HepG2 (cell line): ENCODE results near the gene SCGB2A2. TPM values are rescaled to one million over a fixed set of nuclear protein-coding genes. Genes with fewer than 3 reads are reported as not detected.

ENCODE experiments used
- ATAC-seq: fragments of 200-7000 bp; cut with Tn5 transposase; 3 replicates; pipeline ENCODE4 v1.9.1; 2020; ENCODE audit warnings: mild to moderate bottlenecking, moderate library complexity
- BruUV-seq: library from RNA; stranded (reverse); fragments of 400-500 nt; replicated peaks from 2 replicates; lab custom pipeline; 2021; lab: Mats Ljungman, UMichigan
- CTCF ChIA-PET: fragments of 300-600 bp; formaldehyde crosslinking; extraction: SDS; loops from one replicate; lab custom pipeline; 2021; ENCODE audit warnings: low total read pairs, inconsistent platforms, low intra/inter-chr PET ratio; lab: Yijun Ruan, JAX
- POLR2A ChIA-PET: fragments of 350-600 bp; sonication (Branson Sonifier 250); formaldehyde crosslinking; loops from one replicate; lab custom pipeline; 2020; ENCODE audit warnings: antibody characterized with exemption, inconsistent platforms; lab: Yijun Ruan, JAX
- DNase-seq: peaks from one replicate; pipeline ENCODE4 v3.0.0-alpha.2; 2015; ENCODE audit warnings: low spot score
- FAIRE-seq: peaks from 3 replicates; lab custom pipeline; 2011; peaks lifted over from hg19 to GRCh38; lab: Jason Lieb, UNC
- H2AFZ ChIP-seq: one replicate; pipeline ENCODE4 v1.6.1; 2011; ENCODE audit warnings: low read length, inconsistent platforms
- H3K27ac ChIP-seq: fragments of 300-600 bp; 3 replicates; pipeline ENCODE4 v1.8.0; 2011; ENCODE audit warnings: mixed run types, mild to moderate bottlenecking, mixed read lengths, low read length, inconsistent platforms; ENCODE audit not compliant: insufficient read depth; ENCODE audit errors: extremely low read length
- H3K27me3 ChIP-seq, 2 experiments: fragments of 200-600 bp in 1 of 2; 2 replicates in 1 of 2; 3 replicates in 1 of 2; pipeline versions ENCODE4 v1.6.0 to v1.8.0; 2011; ENCODE audit warnings: low read length in 2 of 2, mild to moderate bottlenecking in 2 of 2, moderate library complexity in 2 of 2, inconsistent platforms in 1 of 2; ENCODE audit not compliant: insufficient read depth in 2 of 2, control insufficient read depth in 1 of 2
- H3K36me3 ChIP-seq, 2 experiments: fragments of 200-600 bp in 1 of 2; replicated peaks in 1 of 2; 2 replicates in 1 of 2; 3 replicates in 1 of 2; pipeline versions ENCODE4 v1.5.1 to v1.8.0; 2011; ENCODE audit warnings: low read length in 2 of 2, inconsistent platforms in 1 of 2; ENCODE audit not compliant: insufficient read depth in 2 of 2, control insufficient read depth in 1 of 2
- H3K4me1 ChIP-seq: 2 replicates; pipeline ENCODE4 v1.5.1; 2012; ENCODE audit warnings: low read length, inconsistent platforms; ENCODE audit not compliant: insufficient read depth
- H3K4me2 ChIP-seq: 2 replicates; pipeline ENCODE4 v1.6.0; 2011; ENCODE audit warnings: low read depth, low read length, inconsistent platforms
- H3K4me3 ChIP-seq, 3 experiments: fragments of 200-600 bp in 1 of 3; sonication (generic), shearing (Covaris generic) in 1 of 3; replicated peaks in 1 of 3; 2 replicates each; pipeline ENCODE4 v1.5.1; 2011 to 2016; ENCODE audit warnings: low read length in 3 of 3, inconsistent platforms in 2 of 3, low read depth in 2 of 3, mild to moderate bottlenecking in 2 of 3, control low read depth in 1 of 3, mixed read lengths in 1 of 3; ENCODE audit not compliant: insufficient read depth in 1 of 3
- H3K79me2 ChIP-seq: one replicate; pipeline ENCODE4 v1.6.1; 2011; ENCODE audit warnings: low read length, inconsistent platforms; ENCODE audit not compliant: insufficient read depth
- H3K9ac ChIP-seq: 2 replicates; pipeline ENCODE4 v1.6.0; 2011; ENCODE audit warnings: mild to moderate bottlenecking, low read depth, low read length, inconsistent platforms; ENCODE audit not compliant: insufficient read depth
- H3K9me3 ChIP-seq: 2 replicates; pipeline ENCODE4 v1.5.1; 2012; ENCODE audit warnings: mild to moderate bottlenecking, low read length
- H4K20me1 ChIP-seq: 2 replicates; pipeline ENCODE4 v1.6.0; 2011; ENCODE audit warnings: inconsistent platforms, mild to moderate bottlenecking, low read length, moderate library complexity; ENCODE audit not compliant: insufficient read depth
- BRD4 ChIP-seq: sonication (generic); formaldehyde crosslinking; IDR thresholded peaks from 2 replicates; pipeline ENCODE4 v1.4.0; 2020; ENCODE audit warnings: missing genetic modification reagents
- MYC ChIP-seq: sonication (generic); formaldehyde crosslinking; IDR thresholded peaks from 2 replicates; pipeline ENCODE4 v1.9.0; 2021; ENCODE audit warnings: missing genetic modification reagents, borderline replicate concordance
- RBAK ChIP-seq: sonication (generic); formaldehyde crosslinking; IDR thresholded peaks from 2 replicates; pipeline ENCODE4 v1.5.1; 2020; ENCODE audit warnings: mild to moderate bottlenecking, missing genetic modification reagents
- RXRA ChIP-seq: sonication (generic); formaldehyde crosslinking; IDR thresholded peaks from 2 replicates; pipeline ENCODE4 v1.5.1; 2020; ENCODE audit warnings: missing genetic modification reagents
- SIX1 ChIP-seq: sonication (generic); formaldehyde crosslinking; IDR thresholded peaks from 2 replicates; pipeline ENCODE4 v1.4.0; 2020; ENCODE audit warnings: missing genetic modification reagents, borderline replicate concordance
- SIX4 ChIP-seq: sonication (generic); formaldehyde crosslinking; IDR thresholded peaks from 2 replicates; pipeline ENCODE4 v1.4.0; 2020; ENCODE audit warnings: missing genetic modification reagents
- TEAD3 ChIP-seq: optimal IDR thresholded peaks from 2 replicates; pipeline ENCODE3; 2016; ENCODE audit warnings: borderline replicate concordance
- ZNF12 ChIP-seq: sonication (generic); formaldehyde crosslinking; IDR thresholded peaks from 2 replicates; pipeline ENCODE4 v1.5.0; 2020; ENCODE audit warnings: missing genetic modification reagents
- ZNF24 ChIP-seq: fragments of 450-650 bp; IDR thresholded peaks from 2 replicates; pipeline ENCODE4 v1.6.1; 2017; ENCODE audit warnings: antibody characterized with exemption, mild to moderate bottlenecking
- ZNF556 ChIP-seq: sonication (generic); formaldehyde crosslinking; IDR thresholded peaks from 2 replicates; pipeline ENCODE4 v1.4.0; 2020; ENCODE audit warnings: mild to moderate bottlenecking, missing genetic modification reagents, borderline replicate concordance
- ZNF660 ChIP-seq: sonication (generic); formaldehyde crosslinking; IDR thresholded peaks from 2 replicates; pipeline ENCODE4 v1.5.1; 2020; ENCODE audit warnings: mild to moderate bottlenecking, low read depth, missing genetic modification reagents, borderline replicate concordance
- ZNF7 ChIP-seq: IDR thresholded peaks from 2 replicates; pipeline ENCODE4 v1.6.1; 2016; ENCODE audit warnings: missing biosample characterization, missing genetic modification reagents
- WGBS: methylation state at CpG from one replicate; pipeline ENCODE4 v1.1.6; 2017; ENCODE audit warnings: low lambda C conversion rate; 5-methylcytosine and 5-hydroxymethylcytosine counted together
- in situ Hi-C: cut with HindIII; loops from 2 replicates; pipeline ENCODE4 v1.10.0; 2017; ENCODE audit warnings: low pct_unique_long_range_greater_than_20kb; ENCODE audit not compliant: extremely low pct_ligation_motif_present
- intact Hi-C: fragments of 100-400 bp; cut with micrococcal nuclease; formaldehyde crosslinking; loops from one replicate; pipeline ENCODE4 v1.10.0; 2022; ENCODE audit not compliant: unreplicated experiment
- polyA plus RNA-seq, 8 experiments: library from polyadenylated mRNA; depleted of rRNA in 3 of 8; stranded (reverse) in 7 of 8; unstranded in 1 of 8; fragments of >200 nt; fragmentation: Illumina TruSeq in 4 of 8; extraction: Trizol in 4 of 8; gene quantifications; 2 replicates each; pipeline versions ENCODE4 v1.2.1 to v1.2.3, GENCODE V29; 2011 to 2016; ENCODE audit warnings: low read depth in 4 of 8, missing spikeins in 1 of 8, mixed read lengths in 1 of 8; ENCODE audit not compliant: insufficient read depth in 1 of 8
- total RNA-seq, 5 experiments: library from RNA; depleted of rRNA; stranded (reverse); fragments of >200 nt; fragmentation: Illumina TruSeq; extraction: Trizol; gene quantifications; 2 replicates each; pipeline ENCODE4 v1.2.3, GENCODE V29; 2016; ENCODE audit warnings: low read depth in 1 of 5
- TF ChIP-seq, protein P1 (sequence below): sonication (generic); formaldehyde crosslinking; IDR thresholded peaks from 2 replicates; pipeline ENCODE4 v1.5.0; 2020; ENCODE audit warnings: missing genetic modification reagents
- TF ChIP-seq, protein P2 (sequence below): sonication (generic); formaldehyde crosslinking; IDR thresholded peaks from 2 replicates; pipeline ENCODE4 v1.5.0; 2020; ENCODE audit warnings: missing genetic modification reagents
- TF ChIP-seq, protein P3 (sequence below): sonication (generic); formaldehyde crosslinking; IDR thresholded peaks from 2 replicates; pipeline ENCODE4 v1.5.0; 2020; ENCODE audit warnings: mild to moderate bottlenecking, missing genetic modification reagents
- TF ChIP-seq, protein P4 (sequence below): sonication (generic); IDR thresholded peaks from 2 replicates; pipeline ENCODE4 v1.6.1; 2016; ENCODE audit warnings: low read depth, borderline replicate concordance
- TF ChIP-seq, protein P5 (sequence below): sonication (generic); formaldehyde crosslinking; IDR thresholded peaks from 2 replicates; pipeline ENCODE4 v1.4.0; 2020; ENCODE audit warnings: mild to moderate bottlenecking, missing genetic modification reagents

The SCGB2A2 gene
- total and polyA plus RNA-seq, 2 of the 13 experiments (the other 11 are each of a cell fraction or from before 2014, with no cell fraction given): 0.12 TPM; not detected in 1

DNA sequence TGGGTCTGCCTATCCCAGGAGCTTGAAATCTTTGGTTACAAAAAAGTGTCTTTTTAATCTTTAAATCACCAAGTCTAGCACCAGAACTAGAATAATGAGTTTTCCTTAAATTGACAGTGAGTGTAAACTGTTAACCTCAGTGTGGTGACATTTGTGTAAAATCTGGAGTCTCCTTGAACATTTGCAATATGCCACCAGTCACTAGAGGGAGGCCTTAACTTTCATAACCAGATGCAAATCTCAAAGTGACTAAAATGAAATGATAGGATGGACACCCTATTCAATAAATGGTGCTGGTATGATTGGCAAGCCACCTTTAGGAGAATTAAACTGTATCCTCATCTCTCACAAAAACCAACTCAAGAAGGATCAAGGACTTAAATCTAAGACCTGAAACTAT lies 36.2 kb upstream of the SCGB2A2 start (continued):
- TF ChIP-seq, protein P1, sequence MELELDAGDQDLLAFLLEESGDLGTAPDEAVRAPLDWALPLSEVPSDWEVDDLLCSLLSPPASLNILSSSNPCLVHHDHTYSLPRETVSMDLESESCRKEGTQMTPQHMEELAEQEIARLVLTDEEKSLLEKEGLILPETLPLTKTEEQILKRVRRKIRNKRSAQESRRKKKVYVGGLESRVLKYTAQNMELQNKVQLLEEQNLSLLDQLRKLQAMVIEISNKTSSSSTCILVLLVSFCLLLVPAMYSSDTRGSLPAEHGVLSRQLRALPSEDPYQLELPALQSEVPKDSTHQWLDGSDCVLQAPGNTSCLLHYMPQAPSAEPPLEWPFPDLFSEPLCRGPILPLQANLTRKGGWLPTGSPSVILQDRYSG (CRISPR knock-in tag): no peak
- TF ChIP-seq, protein P2, sequence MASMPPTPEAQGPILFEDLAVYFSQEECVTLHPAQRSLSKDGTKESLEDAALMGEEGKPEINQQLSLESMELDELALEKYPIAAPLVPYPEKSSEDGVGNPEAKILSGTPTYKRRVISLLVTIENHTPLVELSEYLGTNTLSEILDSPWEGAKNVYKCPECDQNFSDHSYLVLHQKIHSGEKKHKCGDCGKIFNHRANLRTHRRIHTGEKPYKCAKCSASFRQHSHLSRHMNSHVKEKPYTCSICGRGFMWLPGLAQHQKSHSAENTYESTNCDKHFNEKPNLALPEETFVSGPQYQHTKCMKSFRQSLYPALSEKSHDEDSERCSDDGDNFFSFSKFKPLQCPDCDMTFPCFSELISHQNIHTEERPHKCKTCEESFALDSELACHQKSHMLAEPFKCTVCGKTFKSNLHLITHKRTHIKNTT (CRISPR knock-in tag): no peak
- no peak for TF ChIP-seq ZNF12 (CRISPR knock-in tag)

DNA sequence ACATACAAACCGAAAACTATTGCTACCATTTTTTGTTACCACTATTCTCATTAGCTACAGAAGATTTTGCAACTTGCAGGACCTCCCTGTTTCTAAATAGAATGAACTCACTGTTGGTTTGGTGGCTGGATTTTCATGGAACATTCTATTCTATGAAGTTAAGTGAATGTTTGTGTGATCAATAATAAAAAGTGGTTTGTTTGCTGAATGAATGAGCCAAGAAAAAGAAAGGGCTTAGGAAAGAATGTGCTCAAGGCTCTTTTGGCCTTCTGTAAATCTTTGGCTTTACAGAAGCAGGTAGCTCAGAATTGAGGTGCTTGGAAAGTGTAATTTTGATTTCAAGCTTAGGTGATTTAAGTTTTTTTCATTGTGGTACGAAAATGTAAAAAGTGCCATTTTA lies 33.8 kb upstream of the SCGB2A2 start:
- CTCF ChIA-PET: no interaction called here
- H3K4me1 ChIP-seq: no peaks in the 10 kb centered on the region
- H4K20me1 ChIP-seq: no peaks in the 10 kb centered on the region
- FAIRE-seq (no peak), ATAC-seq (no peak), DNase-seq (no peak)
- H3K27ac ChIP-seq: no peak overlapping the region
- H3K79me2 ChIP-seq: no peaks in the 10 kb centered on the region
- no peaks in the 10 kb centered on the region for H3K36me3 ChIP-seq
- WGBS: 2% methylated on average over 2 of the region's 2 CpGs
- no peak overlapping the region for H3K9ac ChIP-seq
- H2AFZ ChIP-seq: no peak overlapping the region
- no peak overlapping the region for H3K4me2 ChIP-seq
- in situ Hi-C loops (no loop called here), intact Hi-C loops (no loop called here)
- POLR2A ChIA-PET: no interaction called here
- no TSS peak for BruUV-seq
- no peaks in the 10 kb centered on the region for H3K9me3 ChIP-seq
- H3K27me3 ChIP-seq: peaks cover 0 to 24% of the 10 kb centered on the region in 2 experiments; a peak in 2 of 5 replicates
- no peak overlapping the region for H3K4me3 ChIP-seq
- TF ChIP-seq ZNF556 (no peak), SIX4 (CRISPR knock-in tag) (no peak), ZNF7 (CRISPR knock-in tag) (no peak), SIX1 (no peak), RXRA (no peak), BRD4 (CRISPR knock-in tag) (no peak), ZNF24 (no peak), MYC (CRISPR knock-in tag) (no peak), ZNF660 (CRISPR knock-in tag) (no peak), RBAK (no peak), TEAD3 (CRISPR knock-in tag) (no peak)
- TF ChIP-seq, protein P3, sequence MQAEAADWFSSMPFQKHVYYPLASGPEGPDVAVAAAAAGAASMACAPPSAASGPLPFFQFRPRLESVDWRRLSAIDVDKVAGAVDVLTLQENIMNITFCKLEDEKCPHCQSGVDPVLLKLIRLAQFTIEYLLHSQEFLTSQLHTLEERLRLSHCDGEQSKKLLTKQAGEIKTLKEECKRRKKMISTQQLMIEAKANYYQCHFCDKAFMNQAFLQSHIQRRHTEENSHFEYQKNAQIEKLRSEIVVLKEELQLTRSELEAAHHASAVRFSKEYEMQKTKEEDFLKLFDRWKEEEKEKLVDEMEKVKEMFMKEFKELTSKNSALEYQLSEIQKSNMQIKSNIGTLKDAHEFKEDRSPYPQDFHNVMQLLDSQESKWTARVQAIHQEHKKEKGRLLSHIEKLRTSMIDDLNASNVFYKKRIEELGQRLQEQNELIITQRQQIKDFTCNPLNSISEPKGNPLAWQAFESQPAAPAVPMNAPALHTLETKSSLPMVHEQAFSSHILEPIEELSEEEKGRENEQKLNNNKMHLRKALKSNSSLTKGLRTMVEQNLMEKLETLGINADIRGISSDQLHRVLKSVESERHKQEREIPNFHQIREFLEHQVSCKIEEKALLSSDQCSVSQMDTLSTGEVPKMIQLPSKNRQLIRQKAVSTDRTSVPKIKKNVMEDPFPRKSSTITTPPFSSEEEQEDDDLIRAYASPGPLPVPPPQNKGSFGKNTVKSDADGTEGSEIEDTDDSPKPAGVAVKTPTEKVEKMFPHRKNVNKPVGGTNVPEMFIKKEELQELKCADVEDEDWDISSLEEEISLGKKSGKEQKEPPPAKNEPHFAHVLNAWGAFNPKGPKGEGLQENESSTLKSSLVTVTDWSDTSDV (CRISPR knock-in tag): no peak
- TF ChIP-seq, protein P4, sequence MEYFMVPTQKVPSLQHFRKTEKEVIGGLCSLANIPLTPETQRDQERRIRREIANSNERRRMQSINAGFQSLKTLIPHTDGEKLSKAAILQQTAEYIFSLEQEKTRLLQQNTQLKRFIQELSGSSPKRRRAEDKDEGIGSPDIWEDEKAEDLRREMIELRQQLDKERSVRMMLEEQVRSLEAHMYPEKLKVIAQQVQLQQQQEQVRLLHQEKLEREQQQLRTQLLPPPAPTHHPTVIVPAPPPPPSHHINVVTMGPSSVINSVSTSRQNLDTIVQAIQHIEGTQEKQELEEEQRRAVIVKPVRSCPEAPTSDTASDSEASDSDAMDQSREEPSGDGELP: no peak
- TF ChIP-seq, protein P5, sequence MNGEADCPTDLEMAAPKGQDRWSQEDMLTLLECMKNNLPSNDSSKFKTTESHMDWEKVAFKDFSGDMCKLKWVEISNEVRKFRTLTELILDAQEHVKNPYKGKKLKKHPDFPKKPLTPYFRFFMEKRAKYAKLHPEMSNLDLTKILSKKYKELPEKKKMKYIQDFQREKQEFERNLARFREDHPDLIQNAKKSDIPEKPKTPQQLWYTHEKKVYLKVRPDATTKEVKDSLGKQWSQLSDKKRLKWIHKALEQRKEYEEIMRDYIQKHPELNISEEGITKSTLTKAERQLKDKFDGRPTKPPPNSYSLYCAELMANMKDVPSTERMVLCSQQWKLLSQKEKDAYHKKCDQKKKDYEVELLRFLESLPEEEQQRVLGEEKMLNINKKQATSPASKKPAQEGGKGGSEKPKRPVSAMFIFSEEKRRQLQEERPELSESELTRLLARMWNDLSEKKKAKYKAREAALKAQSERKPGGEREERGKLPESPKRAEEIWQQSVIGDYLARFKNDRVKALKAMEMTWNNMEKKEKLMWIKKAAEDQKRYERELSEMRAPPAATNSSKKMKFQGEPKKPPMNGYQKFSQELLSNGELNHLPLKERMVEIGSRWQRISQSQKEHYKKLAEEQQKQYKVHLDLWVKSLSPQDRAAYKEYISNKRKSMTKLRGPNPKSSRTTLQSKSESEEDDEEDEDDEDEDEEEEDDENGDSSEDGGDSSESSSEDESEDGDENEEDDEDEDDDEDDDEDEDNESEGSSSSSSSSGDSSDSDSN (CRISPR knock-in tag): no peak
